ENCODE data around the gene PRX. TPM values are rescaled to one million over a fixed set of nuclear protein-coding genes. Genes with fewer than 3 reads are reported as not detected.

Gene PRX
- total and polyA plus RNA-seq, 4 donors: 6.1 to 51.7 (median 19.2) TPM

GRCh38 chr19:40424637-40425449, 11.7 kb upstream of the PRX start:
- no peaks in the 10 kb centered on the region for H3K9me3 ChIP-seq (ENCODE audit: control insufficient read depth, insufficient read depth, low read length)
- H3K4me1 ChIP-seq (ENCODE audit: control insufficient read depth, insufficient read depth, low read length): peaks cover 28% of the 10 kb centered on the region
- DNase-seq (ENCODE audit: low read depth in 4 of 6, low spot score in 6 of 6): peak in 1 of 6 donors; percentile 39
- WGBS (ENCODE audit: insufficient coverage): 8% methylated on average over 16 of the region's 28 CpGs
- H3K4me3 ChIP-seq (ENCODE audit: low read depth, low read length): peak overlapping the region; percentile 83
- no peaks in the 10 kb centered on the region for H3K27me3 ChIP-seq (ENCODE audit: control insufficient read depth, insufficient read depth, low read length)
- H3K27ac ChIP-seq (ENCODE audit: low read depth, low read length): peak overlapping the region; percentile 97
- H3K36me3 ChIP-seq (ENCODE audit: control insufficient read depth, insufficient read depth, low read length): peaks cover 10% of the 10 kb centered on the region

- Histone ChIP-seq H3K4me1 (ENCODE audit: control insufficient read depth, insufficient read depth, low read length) (peaks cover 28% of the 10 kb centered on the region), H3K27me3 (ENCODE audit: control insufficient read depth, insufficient read depth, low read length) (no peaks in the 10 kb centered on the region), H3K9me3 (ENCODE audit: control insufficient read depth, insufficient read depth, low read length) (no peaks in the 10 kb centered on the region), H3K36me3 (ENCODE audit: control insufficient read depth, insufficient read depth, low read length) (peaks cover 10% of the 10 kb centered on the region), H3K4me3 (ENCODE audit: low read depth, low read length) (no peak overlapping the region), H3K27ac (ENCODE audit: low read depth, low read length) (peak overlapping the region; percentile 97)
- no peak for DNase-seq (ENCODE audit: low read depth in 4 of 6, low spot score in 6 of 6)
- no CpG with 5 or more reads among the region's 6 CpGs for WGBS (ENCODE audit: insufficient coverage)
Observed at GRCh38 chr19:40423938-40424337, 10.8 kb upstream of the PRX start.

DNA sequence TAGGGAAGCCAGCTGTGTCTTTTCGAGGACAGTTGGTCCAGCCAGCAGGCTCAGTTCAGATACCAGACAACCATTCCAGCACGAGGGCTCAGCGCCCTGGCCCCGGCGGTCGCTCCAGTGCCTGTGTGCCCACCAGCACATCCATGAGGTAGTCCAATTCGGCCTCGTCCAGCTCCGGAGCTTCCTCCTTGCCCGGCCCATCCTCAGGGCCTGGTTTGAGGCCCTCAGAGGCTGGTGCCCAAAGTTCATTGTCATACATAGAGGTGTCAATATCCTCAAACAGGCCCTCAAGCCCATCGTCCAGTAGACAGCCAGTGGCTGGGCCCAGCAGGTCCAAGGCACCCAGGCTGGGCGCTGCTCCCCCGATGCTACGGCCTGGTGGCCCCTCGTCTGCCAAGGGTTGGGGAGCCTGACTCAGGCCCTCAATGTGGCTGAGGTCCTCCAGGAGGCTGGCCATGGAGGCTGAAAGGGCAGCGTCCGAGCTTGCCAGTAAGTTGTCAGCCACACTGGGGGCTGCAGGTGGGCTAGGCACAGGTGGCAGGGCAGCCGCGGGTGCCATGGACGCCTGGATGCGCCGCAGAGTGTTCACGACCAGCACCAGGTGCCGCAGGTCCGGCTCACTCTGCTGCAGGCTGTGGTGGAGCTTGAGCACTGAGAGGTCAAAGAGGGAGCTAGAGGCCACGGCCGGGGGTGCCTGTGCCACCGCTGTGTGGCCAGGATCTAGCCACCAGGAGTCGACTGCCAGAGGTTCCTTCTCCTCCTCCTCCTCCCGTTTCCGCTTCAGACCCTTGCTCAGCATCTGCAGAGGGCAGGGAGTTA, 9.8 kb upstream of the PRX start:
- Histone ChIP-seq H3K4me1 (ENCODE audit: control insufficient read depth, insufficient read depth, low read length) (peaks cover 28% of the 10 kb centered on the region), H3K36me3 (ENCODE audit: control insufficient read depth, insufficient read depth, low read length) (peaks cover 10% of the 10 kb centered on the region), H3K27ac (ENCODE audit: low read depth, low read length) (no peak overlapping the region), H3K27me3 (ENCODE audit: control insufficient read depth, insufficient read depth, low read length) (no peaks in the 10 kb centered on the region), H3K4me3 (ENCODE audit: low read depth, low read length) (no peak overlapping the region), H3K9me3 (ENCODE audit: control insufficient read depth, insufficient read depth, low read length) (no peaks in the 10 kb centered on the region)
- WGBS (ENCODE audit: insufficient coverage): 92% methylated on average over 28 of the region's 31 CpGs
- no peak for DNase-seq (ENCODE audit: low read depth in 4 of 6, low spot score in 6 of 6)

GRCh38 chr19:40421993-40422747, 9.0 kb upstream of the PRX start:
- H3K4me1 ChIP-seq (ENCODE audit: control insufficient read depth, insufficient read depth, low read length): peaks cover 34% of the 10 kb centered on the region
- H3K4me3 ChIP-seq (ENCODE audit: low read depth, low read length): no peak overlapping the region
- WGBS (ENCODE audit: insufficient coverage): 92% methylated on average over 14 of the region's 16 CpGs
- peak overlapping the region; percentile 99 for H3K27ac ChIP-seq (ENCODE audit: low read depth, low read length)
- H3K9me3 ChIP-seq (ENCODE audit: control insufficient read depth, insufficient read depth, low read length): no peaks in the 10 kb centered on the region
- H3K36me3 ChIP-seq (ENCODE audit: control insufficient read depth, insufficient read depth, low read length): peaks cover 10% of the 10 kb centered on the region
- no peak for DNase-seq (ENCODE audit: low read depth in 4 of 6, low spot score in 6 of 6)
- no peaks in the 10 kb centered on the region for H3K27me3 ChIP-seq (ENCODE audit: control insufficient read depth, insufficient read depth, low read length)

DNA sequence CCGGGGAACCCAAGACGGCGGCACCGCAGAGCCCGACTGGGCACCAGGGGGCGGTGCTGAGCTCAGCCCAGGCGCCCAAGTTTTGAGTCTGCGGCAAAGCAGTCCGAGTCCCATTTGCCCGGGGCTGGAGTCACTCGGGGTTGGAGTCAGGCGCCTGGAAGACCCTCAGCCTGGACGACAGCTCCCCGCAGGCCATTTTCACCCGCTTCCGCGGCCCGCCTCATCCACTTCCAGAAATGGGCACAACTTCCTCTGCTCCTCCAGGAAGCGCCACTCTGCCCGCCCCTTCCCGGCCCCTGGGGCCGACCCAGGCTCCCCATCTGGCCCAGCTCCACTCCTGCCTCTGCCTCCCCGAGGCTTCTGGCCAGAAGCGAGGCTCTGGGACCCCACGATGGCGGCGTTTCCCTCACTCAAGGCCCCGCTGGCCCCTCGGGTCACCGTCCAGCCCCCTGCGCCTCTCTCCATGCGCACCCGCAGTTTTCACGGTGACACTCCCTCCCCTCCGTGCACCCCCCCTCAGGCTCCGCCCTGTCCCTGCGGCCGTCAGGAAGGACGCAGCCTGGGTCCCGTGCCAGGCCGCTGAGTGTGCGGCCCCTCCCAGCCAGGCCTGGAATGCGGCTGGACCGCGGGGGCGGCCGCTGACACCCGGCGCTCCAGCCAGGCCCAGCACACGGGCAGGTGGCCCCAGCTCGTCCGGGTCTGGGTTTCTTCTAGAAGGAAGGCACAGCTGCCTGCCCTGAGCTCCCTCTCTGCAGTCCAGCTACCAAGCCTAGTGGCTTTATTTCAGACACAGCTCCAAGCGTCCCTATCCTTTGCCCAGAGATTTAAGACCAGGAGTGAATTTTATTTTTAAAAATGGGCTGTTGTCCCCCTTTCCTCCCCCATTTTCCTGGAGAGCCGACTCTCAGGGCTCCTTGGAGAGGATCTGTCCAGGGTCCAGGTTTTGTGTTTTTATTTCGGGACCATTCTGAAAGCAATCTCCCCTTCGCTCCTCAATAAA, 7.9 kb upstream of the PRX start:
- peaks cover 35% of the 10 kb centered on the region for H3K4me1 ChIP-seq (ENCODE audit: control insufficient read depth, insufficient read depth, low read length)
- under 1% methylated on average over 52 of the region's 56 CpGs for WGBS (ENCODE audit: insufficient coverage)
- DNase-seq (ENCODE audit: low read depth in 4 of 6, low spot score in 6 of 6): peak in 4 of 6 donors; percentile 42 to 93 (median 70)
- no peaks in the 10 kb centered on the region for H3K9me3 ChIP-seq (ENCODE audit: control insufficient read depth, insufficient read depth, low read length)
- H3K36me3 ChIP-seq (ENCODE audit: control insufficient read depth, insufficient read depth, low read length): peaks cover 10% of the 10 kb centered on the region
- H3K27ac ChIP-seq (ENCODE audit: low read depth, low read length): peak overlapping the region; percentile 99
- no peaks in the 10 kb centered on the region for H3K27me3 ChIP-seq (ENCODE audit: control insufficient read depth, insufficient read depth, low read length)
- peak overlapping the region; percentile 78 for H3K4me3 ChIP-seq (ENCODE audit: low read depth, low read length)

- peaks cover 35% of the 10 kb centered on the region for H3K4me1 ChIP-seq (ENCODE audit: control insufficient read depth, insufficient read depth, low read length)
Observed at GRCh38 chr19:40420451-40420765, 7.2 kb upstream of the PRX start.

DNA sequence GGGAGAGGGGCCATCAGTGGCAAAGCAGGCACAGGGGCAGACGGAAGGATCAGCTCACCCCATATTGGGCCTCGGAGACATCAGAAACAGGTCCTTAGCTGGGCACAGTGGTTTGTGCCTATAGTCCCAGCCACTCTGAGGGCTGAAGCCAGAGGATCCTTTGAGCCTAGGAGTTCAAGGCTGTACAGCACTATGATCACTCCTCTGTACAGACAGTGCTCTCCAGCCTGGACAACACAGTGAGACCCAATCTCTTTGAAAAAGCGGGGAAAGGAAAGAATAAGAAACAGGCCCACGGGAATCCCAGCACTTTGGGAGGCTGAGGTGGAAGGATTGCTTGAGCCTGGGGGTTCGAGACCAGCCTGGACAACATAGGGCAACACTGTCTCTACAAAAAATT, 6.6 kb upstream of the PRX start:
- Histone ChIP-seq H3K4me3 (ENCODE audit: low read depth, low read length) (no peak overlapping the region), H3K27me3 (ENCODE audit: control insufficient read depth, insufficient read depth, low read length) (no peaks in the 10 kb centered on the region), H3K27ac (ENCODE audit: low read depth, low read length) (no peak overlapping the region), H3K9me3 (ENCODE audit: control insufficient read depth, insufficient read depth, low read length) (no peaks in the 10 kb centered on the region), H3K4me1 (ENCODE audit: control insufficient read depth, insufficient read depth, low read length) (peaks cover 36% of the 10 kb centered on the region), H3K36me3 (ENCODE audit: control insufficient read depth, insufficient read depth, low read length) (peaks cover 10% of the 10 kb centered on the region)
- DNase-seq (ENCODE audit: low read depth in 4 of 6, low spot score in 6 of 6): no peak
- WGBS (ENCODE audit: insufficient coverage): 91% methylated on average over 5 of the region's 5 CpGs

More at GRCh38 chr19:40420451-40420765, 7.2 kb upstream of the PRX start:
- no peak for DNase-seq (ENCODE audit: low read depth in 4 of 6, low spot score in 6 of 6)
- WGBS (ENCODE audit: insufficient coverage): 21% methylated on average over 9 of the region's 14 CpGs
- Histone ChIP-seq H3K4me3 (ENCODE audit: low read depth, low read length) (peak overlapping the region; percentile 78), H3K9me3 (ENCODE audit: control insufficient read depth, insufficient read depth, low read length) (no peaks in the 10 kb centered on the region), H3K36me3 (ENCODE audit: control insufficient read depth, insufficient read depth, low read length) (peaks cover 10% of the 10 kb centered on the region), H3K27ac (ENCODE audit: low read depth, low read length) (peak overlapping the region; percentile 99), H3K27me3 (ENCODE audit: control insufficient read depth, insufficient read depth, low read length) (no peaks in the 10 kb centered on the region)

- DNase-seq (ENCODE audit: low read depth in 4 of 6, low spot score in 6 of 6): no peak
- no peaks in the 10 kb centered on the region for H3K27me3 ChIP-seq (ENCODE audit: control insufficient read depth, insufficient read depth, low read length)
- H3K27ac ChIP-seq (ENCODE audit: low read depth, low read length): no peak overlapping the region
- peaks cover 37% of the 10 kb centered on the region for H3K4me1 ChIP-seq (ENCODE audit: control insufficient read depth, insufficient read depth, low read length)
- no peaks in the 10 kb centered on the region for H3K9me3 ChIP-seq (ENCODE audit: control insufficient read depth, insufficient read depth, low read length)
- 54% methylated on average over 5 of the region's 5 CpGs for WGBS (ENCODE audit: insufficient coverage)
- H3K4me3 ChIP-seq (ENCODE audit: low read depth, low read length): no peak overlapping the region
- H3K36me3 ChIP-seq (ENCODE audit: control insufficient read depth, insufficient read depth, low read length): peaks cover 10% of the 10 kb centered on the region
Observed at GRCh38 chr19:40419066-40419612, 6.0 kb upstream of the PRX start.
